ENCODE measurements around the gene DIDO1. TPM values are rescaled to one million over a fixed set of nuclear protein-coding genes. Genes with fewer than 3 reads are reported as not detected.

DIDO1 gene
- total and polyA plus RNA-seq, 8 donors, result 38.1 to 65.9 (median 58.5) TPM

DNA sequence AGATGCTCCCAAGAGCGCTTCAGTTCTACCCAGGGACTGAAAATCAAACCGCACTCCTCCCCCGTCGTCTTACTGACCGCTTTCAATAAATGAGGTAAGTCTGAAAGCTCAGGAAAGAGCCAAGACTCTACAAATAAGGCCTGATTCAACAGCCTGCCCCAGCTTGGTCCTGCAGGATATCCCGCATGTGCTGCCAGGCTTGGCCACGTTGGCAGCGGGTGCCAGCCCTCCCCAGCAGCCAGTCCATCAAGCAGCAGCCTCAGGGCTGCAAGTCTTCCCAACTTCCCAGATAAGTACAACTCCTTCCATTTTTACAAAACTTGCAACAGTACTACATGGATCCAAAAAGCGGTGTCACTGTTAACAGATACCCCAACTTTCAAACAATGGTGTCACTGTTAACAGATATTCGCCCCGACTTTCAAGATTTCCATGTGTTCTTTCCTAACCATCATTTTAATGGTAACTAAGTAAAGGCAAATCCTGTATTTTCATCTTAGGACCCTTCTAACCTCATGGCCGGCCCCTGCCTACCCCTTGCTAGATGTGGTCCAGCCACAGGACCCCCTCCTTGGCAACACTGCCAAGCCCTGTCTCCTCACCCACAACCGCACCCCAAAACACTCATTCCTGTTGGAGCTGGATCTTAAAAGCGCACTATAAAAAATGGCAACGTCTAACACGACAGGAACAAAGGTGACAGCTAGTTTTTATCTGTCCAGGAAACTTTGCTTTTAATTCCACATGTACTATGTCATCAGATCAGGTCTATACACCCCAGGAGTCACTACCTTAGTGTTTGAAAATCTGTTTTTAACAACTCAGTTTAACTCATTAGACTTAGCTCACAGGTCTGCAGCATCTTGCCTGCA is 28.0 kb downstream of the DIDO1 start:
- H3K9me3 ChIP-seq, result no peaks in the 10 kb centered on the region
- no peak overlapping the region for H3K4me3 ChIP-seq
- intact Hi-C loops (cut with DNase I), result loop anchor here in 1 of 2 donors (10.0 kb wide), 1 partner anchor 106 kb away; the partner anchor contains the start of gene BHLHE23
- no peak overlapping the region for H3K27ac ChIP-seq
- H3K36me3 ChIP-seq, result peaks cover 2 to 68% of the 10 kb centered on the region in 2 donors
- no peaks in the 10 kb centered on the region for H3K27me3 ChIP-seq
- ATAC-seq (no peak), DNase-seq (no peak)
- peaks cover 7 to 21% of the 10 kb centered on the region in 2 donors for H3K4me1 ChIP-seq
- TF ChIP-seq, protein P1, sequence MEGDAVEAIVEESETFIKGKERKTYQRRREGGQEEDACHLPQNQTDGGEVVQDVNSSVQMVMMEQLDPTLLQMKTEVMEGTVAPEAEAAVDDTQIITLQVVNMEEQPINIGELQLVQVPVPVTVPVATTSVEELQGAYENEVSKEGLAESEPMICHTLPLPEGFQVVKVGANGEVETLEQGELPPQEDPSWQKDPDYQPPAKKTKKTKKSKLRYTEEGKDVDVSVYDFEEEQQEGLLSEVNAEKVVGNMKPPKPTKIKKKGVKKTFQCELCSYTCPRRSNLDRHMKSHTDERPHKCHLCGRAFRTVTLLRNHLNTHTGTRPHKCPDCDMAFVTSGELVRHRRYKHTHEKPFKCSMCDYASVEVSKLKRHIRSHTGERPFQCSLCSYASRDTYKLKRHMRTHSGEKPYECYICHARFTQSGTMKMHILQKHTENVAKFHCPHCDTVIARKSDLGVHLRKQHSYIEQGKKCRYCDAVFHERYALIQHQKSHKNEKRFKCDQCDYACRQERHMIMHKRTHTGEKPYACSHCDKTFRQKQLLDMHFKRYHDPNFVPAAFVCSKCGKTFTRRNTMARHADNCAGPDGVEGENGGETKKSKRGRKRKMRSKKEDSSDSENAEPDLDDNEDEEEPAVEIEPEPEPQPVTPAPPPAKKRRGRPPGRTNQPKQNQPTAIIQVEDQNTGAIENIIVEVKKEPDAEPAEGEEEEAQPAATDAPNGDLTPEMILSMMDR (IDR thresholded peaks at IDR 0.05), result no peak

DNA sequence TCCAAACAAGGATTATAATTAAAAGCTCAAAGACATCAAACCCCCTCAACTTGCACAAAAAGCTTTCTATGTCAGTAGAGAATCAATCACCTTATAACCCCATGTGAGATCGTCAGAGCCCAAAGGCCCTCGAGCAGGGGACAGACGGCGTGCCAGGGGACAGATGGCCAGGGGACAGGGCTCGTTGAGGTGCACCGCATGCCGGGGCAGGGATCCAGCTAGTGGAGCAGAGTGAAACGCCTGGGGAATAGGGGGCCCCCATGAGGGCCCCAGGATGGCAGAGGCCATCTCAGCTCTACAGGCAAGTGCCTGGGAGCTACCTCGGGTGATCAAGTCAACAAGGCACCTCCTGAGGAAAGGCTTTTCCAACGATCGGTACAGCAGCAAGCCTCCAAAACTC is 28.6 kb downstream of the DIDO1 start:
- H3K36me3 ChIP-seq, result peaks cover 2 to 68% of the 10 kb centered on the region in 2 donors
- ATAC-seq (no peak), DNase-seq (no peak)
- H3K4me3 ChIP-seq, result no peak overlapping the region
- intact Hi-C loops (cut with DNase I), result loop anchor here in 1 of 2 donors (10.0 kb wide), 1 partner anchor 107 kb away; the partner anchor contains the start of gene BHLHE23
- H3K9me3 ChIP-seq, result no peaks in the 10 kb centered on the region
- H3K4me1 ChIP-seq, result peaks cover 7 to 21% of the 10 kb centered on the region in 2 donors
- TF ChIP-seq, protein P1 (IDR thresholded peaks at IDR 0.05), result no peak
- H3K27me3 ChIP-seq, result no peaks in the 10 kb centered on the region
- no peak overlapping the region for H3K27ac ChIP-seq

DNA sequence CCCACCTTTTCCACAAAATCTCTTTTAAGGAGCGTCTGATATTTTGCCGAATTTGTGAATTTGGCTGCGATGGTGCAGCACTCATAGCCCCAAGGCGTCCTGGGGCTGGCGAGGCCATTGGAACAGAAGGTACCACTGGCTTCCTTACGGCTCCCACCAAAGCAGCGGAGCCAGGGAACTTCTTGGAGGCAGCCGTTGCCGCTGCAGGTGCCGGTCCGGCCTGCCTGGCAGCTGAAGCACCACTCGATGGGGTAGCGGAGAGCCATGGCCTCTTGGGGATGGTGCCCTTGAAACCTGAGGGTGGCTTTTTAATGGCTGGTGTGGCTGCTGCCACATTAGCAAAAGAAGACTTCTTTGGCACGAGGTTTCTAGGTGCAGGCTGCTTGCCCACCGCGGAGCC is 29.8 kb downstream of the DIDO1 start:
- no peak for DNase-seq
- Histone ChIP-seq H3K4me3 (no peak overlapping the region), H3K36me3 (peaks cover 2 to 68% of the 10 kb centered on the region in 2 donors), H3K27me3 (no peaks in the 10 kb centered on the region), H3K27ac (no peak overlapping the region), H3K9me3 (no peaks in the 10 kb centered on the region), H3K4me1 (peaks cover 7 to 21% of the 10 kb centered on the region in 2 donors)
- no peak for ATAC-seq
- intact Hi-C loops (cut with DNase I), result loop anchor here in 1 of 2 donors (10.0 kb wide), 1 partner anchor 108 kb away; the partner anchor contains the start of gene BHLHE23
- TF ChIP-seq, protein P1 (IDR thresholded peaks at IDR 0.05), result no peak

DNA sequence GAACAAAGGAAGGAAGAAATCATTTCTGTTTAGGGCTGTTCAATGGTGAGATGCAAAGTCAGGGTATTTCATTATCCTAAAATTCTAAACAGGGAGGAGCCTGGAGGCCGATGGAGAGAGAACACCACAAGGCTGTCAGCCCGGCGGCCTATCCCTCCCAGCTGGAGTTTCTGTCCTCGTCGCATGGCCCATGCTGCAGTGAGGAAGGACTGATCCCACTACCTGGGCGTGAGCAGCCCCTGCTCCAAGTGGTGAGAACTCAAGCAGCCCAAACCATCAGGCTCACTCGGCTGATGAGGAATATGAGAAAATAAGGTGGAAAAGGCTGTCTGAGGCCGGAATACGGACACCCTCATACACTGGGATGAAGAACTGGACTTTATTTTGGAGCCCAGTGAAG is 30.8 kb downstream of the DIDO1 start:
- intact Hi-C loops (cut with DNase I), result loop anchor here in 1 of 2 donors (10.0 kb wide), 1 partner anchor 109 kb away; the partner anchor contains the start of gene BHLHE23
- DNase-seq (no peak), ATAC-seq (no peak)
- H3K4me3 ChIP-seq, result no peak overlapping the region
- H3K27me3 ChIP-seq, result no peaks in the 10 kb centered on the region
- TF ChIP-seq, protein P1 (IDR thresholded peaks at IDR 0.05), result no peak
- H3K4me1 ChIP-seq, result peaks cover 7 to 17% of the 10 kb centered on the region in 2 donors
- peaks cover 2 to 70% of the 10 kb centered on the region in 2 donors for H3K36me3 ChIP-seq
- no peak overlapping the region for H3K27ac ChIP-seq
- H3K9me3 ChIP-seq, result no peaks in the 10 kb centered on the region

- TF ChIP-seq, protein P1 (IDR thresholded peaks at IDR 0.05), result no peak
- Histone ChIP-seq H3K36me3 (peaks cover 2 to 82% of the 10 kb centered on the region in 2 donors), H3K27ac (no peak overlapping the region), H3K9me3 (no peaks in the 10 kb centered on the region), H3K4me3 (no peak overlapping the region), H3K27me3 (no peaks in the 10 kb centered on the region), H3K4me1 (peaks cover 0 to 5% of the 10 kb centered on the region in 2 donors)
- DNase-seq (no peak), ATAC-seq (no peak)
- intact Hi-C loops (cut with DNase I), result loop anchor here in 1 of 2 donors (10.0 kb wide), 1 partner anchor 111 kb away; the partner anchor contains the start of gene BHLHE23
Measured at GRCh38 chr20:62894261-62894660, 32.0 kb downstream of the DIDO1 start.
